ENCODE results near the gene HIGD1A. TPM values are rescaled to one million over a fixed set of nuclear protein-coding genes. Genes with fewer than 3 reads are reported as not detected.

Gene HIGD1A
- 16.7 and 20.1 TPM in 2 replicates for total RNA-seq (2013; cell fraction: nucleolus; rRNA removed)
- total RNA-seq (2014; rRNA removed) (91.6 and 116 TPM in 2 replicates), total RNA-seq (2014; rRNA removed; fragmentation: Illumina TruSeq; extraction: Trizol) (132 and 135 TPM in 2 replicates), total RNA-seq (2021) (68.2 and 73.9 TPM in 2 replicates), polyA plus RNA-seq (2011; rRNA removed) (179 and 268 TPM in 2 replicates), polyA plus RNA-seq (2014; fragmentation: Illumina TruSeq; extraction: Trizol) (171 and 178 TPM in 2 replicates), polyA plus RNA-seq (2014; fragmentation: Nextera tagmentation; extraction: Ambion mirVana) (100 to 1,000 TPM; 405 to 487 TPM), polyA plus RNA-seq (2014; rRNA removed) (90.3 and 119 TPM in 2 replicates), polyA plus RNA-seq (2016; fragmentation: Nextera tagmentation; extraction: Ambion mirVana) (100 to 1,000 TPM; 254 to 271 TPM), polyA minus RNA-seq (2011; rRNA and poly(A)+ RNA removed) (28.0 and 49.1 TPM in 2 replicates), Bru-seq, nascent RNA (percentile 93 among the genes with signal in this experiment), BruChase-seq, experiment 1, labeled RNA remaining after a 6-hour chase (percentile 99 among the genes with signal in this experiment), BruChase-seq, experiment 2, labeled RNA remaining after a 2-hour chase (percentile 98 among the genes with signal in this experiment)
- polyA plus RNA-seq (2011; ENCODE audit: low read depth): 66.9 TPM
- polyA plus RNA-seq (2011; cell fraction: cytosol; rRNA removed): 48.2 and 57.0 TPM in 2 replicates
- 41.2 and 48.6 TPM in 2 replicates for polyA plus RNA-seq (2011; cell fraction: nucleus; rRNA removed)
- polyA plus RNA-seq (2012): 71.3 and 86.8 TPM in 2 replicates
- 19.1 and 19.4 TPM in 2 replicates for polyA minus RNA-seq (2011; cell fraction: cytosol; rRNA and poly(A)+ RNA removed)
- polyA minus RNA-seq (2011; cell fraction: nucleus; rRNA and poly(A)+ RNA removed): 8.6 and 14.2 TPM in 2 replicates
- long read RNA-seq, experiment 1, transcript HIGD1A-201 (4 exons, 1,373 nt): major isoform, 158 of 169 reads
- long read RNA-seq, experiment 1, partial matches to known transcripts: 1 of 169 reads
- long read RNA-seq, experiment 1, other reads (novel, unspliced or antisense): 5 of 169 reads
- long read RNA-seq, experiment 2, transcript HIGD1A-201 (4 exons, 1,373 nt): major isoform, 656 of 676 reads
- long read RNA-seq, experiment 2, transcript HIGD1A-205 (3 exons, 983 nt): minor isoform, 5 of 676 reads
- long read RNA-seq, experiment 2, partial matches to known transcripts: 1 of 676 reads
- long read RNA-seq, experiment 2, other reads (novel, unspliced or antisense): 9 of 676 reads

DNA sequence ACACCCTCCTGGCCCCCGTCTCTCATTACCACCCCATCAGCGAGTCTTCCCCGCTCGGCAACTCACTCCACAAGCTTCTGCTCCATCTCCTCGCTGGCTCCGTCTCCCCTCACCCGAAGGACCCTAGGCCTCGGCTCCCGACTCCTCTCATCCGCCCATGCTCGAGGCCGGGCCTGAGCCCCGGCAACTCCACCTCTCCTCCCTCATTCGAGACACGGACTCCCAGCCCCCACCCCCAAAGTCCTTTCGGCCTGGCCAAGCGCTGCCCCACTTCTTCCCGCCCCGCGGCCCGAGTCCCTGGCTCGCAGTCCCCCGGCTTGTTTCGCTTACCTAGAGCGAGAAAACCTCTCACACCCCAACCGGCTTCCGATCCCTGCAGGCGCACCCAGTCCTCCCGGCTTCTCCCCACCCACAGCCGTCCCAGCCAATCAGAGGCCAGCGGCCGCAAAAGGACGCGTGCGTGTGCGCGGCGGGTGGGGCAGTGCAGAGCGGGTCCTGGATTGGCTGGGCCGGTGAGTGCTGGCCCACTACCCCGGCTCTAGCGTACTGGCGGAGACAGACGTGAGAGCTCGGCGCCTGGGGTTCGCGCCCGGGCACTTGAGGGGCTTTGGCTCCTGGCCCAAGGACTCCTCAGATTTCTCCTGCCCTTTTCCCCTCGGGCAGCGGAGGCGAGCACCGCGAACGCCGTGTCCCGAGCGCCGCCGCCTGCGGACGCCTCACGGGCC, at the start of gene HIGD1A:
TSS of gene HIGD1A (minus strand) at position 385 of the 725 bp plus-strand sequence. CDS start 10,237 bp downstream, outside the sequence.
- Histone ChIP-seq H3K4me1 (ENCODE audit: control insufficient read depth, insufficient read depth, low read length) (no peaks in the 10 kb centered on the region; the same call in 1 of the 2 replicates), H3K27me3 (replicated peaks in 1 of 2; ENCODE audit: control insufficient read depth in 2 of 2, insufficient read depth in 2 of 2, low read length in 1 of 2) (no peaks in the 10 kb centered on the region), H3K79me2 (ENCODE audit: control insufficient read depth, insufficient read depth, low read length) (peaks cover 38% of the 10 kb centered on the region), H3K4me2 (ENCODE audit: control insufficient read depth, insufficient read depth) (peak within 1 kb of the TSS; percentile 92), H4K20me1 (ENCODE audit: control insufficient read depth, insufficient read depth) (no peaks in the 10 kb centered on the region), H2AFZ (ENCODE audit: control insufficient read depth, low read depth, low read length) (peak within 1 kb of the TSS; percentile 93), H3K4me3 (peak within 1 kb of the TSS; percentile 87), H3K27ac (ENCODE audit: control insufficient read depth, insufficient read depth) (peak within 1 kb of the TSS; percentile 66), H3K9ac (ENCODE audit: control insufficient read depth, insufficient read depth, low read length) (peak within 1 kb of the TSS; percentile 74), H3K36me3 (ENCODE audit: control insufficient read depth in 2 of 2, insufficient read depth in 2 of 2, low read length in 1 of 2) (no peaks in the 10 kb centered on the region), H3K9me3 (replicated peaks; ENCODE audit: control insufficient read depth, insufficient read depth, low read length) (no peaks in the 10 kb centered on the region)
- peak; percentile 83 for FAIRE-seq
- WGBS (ENCODE audit: insufficient coverage, insufficient replicate concordance, low lambda C conversion rate, missing lambda C conversion rate): under 1% methylated on average over 56 of the region's 63 CpGs
- peak; percentile 79 for DNase-seq (ENCODE audit: low read depth, low spot score)
- ChIA-PET RAD21 (ENCODE audit: unreplicated experiment) (interaction anchor here (0.5 to 1.4 kb wide), 4 partner anchors 20 to 78 kb away, joined by 3 to 6 read pairs (median 4); no protein-coding TSS in a partner anchor), POLR2A (interaction anchor here (1.0 to 2.0 kb wide), 4 partner anchors 8 to 213 kb away, joined by 4 to 14 read pairs (median 4); partner anchors contain the start of gene SS18L2), CTCF (interaction anchor here (0.6 to 3.3 kb wide), 10 partner anchors 11 to 222 kb away, joined by 3 to 15 read pairs (median 4); partner anchors contain the start of gene SEC22C), SMC1A (ENCODE audit: uncharacterized antibody, unreplicated experiment) (interaction anchor here (0.9 to 1.6 kb wide), 4 partner anchors 10 to 19 kb away, joined by 3 to 5 read pairs (median 4); no protein-coding TSS in a partner anchor)
- intact Hi-C loops (cut with micrococcal nuclease; ENCODE audit: unreplicated experiment): no loop called here
- BruUV-seq (replicated peaks): no TSS peak
- in situ Hi-C loops (cut with MboI): no loop called here
- peak; percentile 99 for ATAC-seq
- TF ChIP-seq, protein P1, sequence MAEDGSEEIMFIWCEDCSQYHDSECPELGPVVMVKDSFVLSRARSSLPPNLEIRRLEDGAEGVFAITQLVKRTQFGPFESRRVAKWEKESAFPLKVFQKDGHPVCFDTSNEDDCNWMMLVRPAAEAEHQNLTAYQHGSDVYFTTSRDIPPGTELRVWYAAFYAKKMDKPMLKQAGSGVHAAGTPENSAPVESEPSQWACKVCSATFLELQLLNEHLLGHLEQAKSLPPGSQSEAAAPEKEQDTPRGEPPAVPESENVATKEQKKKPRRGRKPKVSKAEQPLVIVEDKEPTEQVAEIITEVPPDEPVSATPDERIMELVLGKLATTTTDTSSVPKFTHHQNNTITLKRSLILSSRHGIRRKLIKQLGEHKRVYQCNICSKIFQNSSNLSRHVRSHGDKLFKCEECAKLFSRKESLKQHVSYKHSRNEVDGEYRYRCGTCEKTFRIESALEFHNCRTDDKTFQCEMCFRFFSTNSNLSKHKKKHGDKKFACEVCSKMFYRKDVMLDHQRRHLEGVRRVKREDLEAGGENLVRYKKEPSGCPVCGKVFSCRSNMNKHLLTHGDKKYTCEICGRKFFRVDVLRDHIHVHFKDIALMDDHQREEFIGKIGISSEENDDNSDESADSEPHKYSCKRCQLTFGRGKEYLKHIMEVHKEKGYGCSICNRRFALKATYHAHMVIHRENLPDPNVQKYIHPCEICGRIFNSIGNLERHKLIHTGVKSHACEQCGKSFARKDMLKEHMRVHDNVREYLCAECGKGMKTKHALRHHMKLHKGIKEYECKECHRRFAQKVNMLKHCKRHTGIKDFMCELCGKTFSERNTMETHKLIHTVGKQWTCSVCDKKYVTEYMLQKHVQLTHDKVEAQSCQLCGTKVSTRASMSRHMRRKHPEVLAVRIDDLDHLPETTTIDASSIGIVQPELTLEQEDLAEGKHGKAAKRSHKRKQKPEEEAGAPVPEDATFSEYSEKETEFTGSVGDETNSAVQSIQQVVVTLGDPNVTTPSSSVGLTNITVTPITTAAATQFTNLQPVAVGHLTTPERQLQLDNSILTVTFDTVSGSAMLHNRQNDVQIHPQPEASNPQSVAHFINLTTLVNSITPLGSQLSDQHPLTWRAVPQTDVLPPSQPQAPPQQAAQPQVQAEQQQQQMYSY (CRISPR knock-in tag; IDR thresholded peaks at IDR 0.05): no peak
- TF ChIP-seq SMAD1 (IDR thresholded peaks at IDR 0.05; ENCODE audit: low read depth, partially characterized antibody) (no peak), SUPT20H (IDR thresholded peaks at IDR 0.05; ENCODE audit: borderline replicate concordance, control insufficient read depth, low read depth, low read length) (no peak), NR2C2 (IDR thresholded peaks at IDR 0.05; ENCODE audit: borderline replicate concordance, control insufficient read depth, insufficient read length, low read depth) (no peak), EGR1 (IDR thresholded peaks at IDR 0.05; ENCODE audit: borderline replicate concordance in 1 of 2, low read depth in 2 of 2, low read length in 2 of 2) (peak in 1 of 2 experiments; percentile 51; a peak in 1 of 3 replicates), SKIL (IDR thresholded peaks at IDR 0.05; ENCODE audit: low read depth, poor library complexity, severe bottlenecking) (no peak), KDM1A (IDR thresholded peaks at IDR 0.05; ENCODE audit: borderline replicate concordance) (no peak), ZNF384 (IDR thresholded peaks at IDR 0.05; ENCODE audit: borderline replicate concordance, low read depth, low read length) (no peak), RFX5 (IDR thresholded peaks at IDR 0.05; ENCODE audit: low read depth, low read length) (peak; percentile 87)

All from GM12878 (cell line).